ENCODE measurements around the gene LIN7B. TPM values are rescaled to one million over a fixed set of nuclear protein-coding genes. Genes with fewer than 3 reads are reported as not detected.

Gene LIN7B
- total and polyA plus RNA-seq, 2 of the 13 experiments (the other 11 are each of a cell fraction or from before 2014, with no cell fraction given): 5.3 to 7.6 TPM

- TF ChIP-seq ZBTB49 (CRISPR knock-in tag; IDR thresholded peaks at IDR 0.05; ENCODE audit: borderline replicate concordance) (no peak), ZNF589 (CRISPR knock-in tag; conservative IDR thresholded peaks at IDR 0.05) (peak; percentile 83), MZF1 (CRISPR knock-in tag; IDR thresholded peaks at IDR 0.05; ENCODE audit: borderline replicate concordance) (no peak), ZUFSP (CRISPR knock-in tag; IDR thresholded peaks at IDR 0.05; ENCODE audit: borderline replicate concordance) (no peak), DBP (CRISPR knock-in tag; IDR thresholded peaks at IDR 0.05; ENCODE audit: not compliant biosample characterization) (no peak), FIP1L1 (IDR thresholded peaks at IDR 0.05; ENCODE audit: borderline replicate concordance, insufficient read depth, low read depth, low read length) (0 out of 2 replicates have a peak, but pooled peaks have one; percentile 36), ZNF18 (CRISPR knock-in tag; IDR thresholded peaks at IDR 0.05; ENCODE audit: insufficient replicate concordance) (peak; percentile 92), HNRNPK (IDR thresholded peaks at IDR 0.05; ENCODE audit: low read depth, low read length, poor library complexity, severe bottlenecking) (no peak), ZBTB37 (CRISPR knock-in tag; IDR thresholded peaks at IDR 0.05) (no peak), ZNF101 (CRISPR knock-in tag; IDR thresholded peaks at IDR 0.05; ENCODE audit: borderline replicate concordance, low read depth) (0 out of 2 replicates have a peak, but pooled peaks have one; percentile 77), ZNF646 (CRISPR knock-in tag; IDR thresholded peaks at IDR 0.05) (no peak)
Observed at GRCh38 chr19:49150106-49150943, 36.2 kb downstream of the LIN7B start (continued).

Data from HepG2 (cell line).